CD4-positive, alpha-beta T cell (primary cell): ENCODE measurements around the gene PLEKHO2. TPM values are rescaled to one million over a fixed set of nuclear protein-coding genes. Genes with fewer than 3 reads are reported as not detected.

ENCODE experiments used
- ATAC-seq: fragments of 200-7000 bp; cut with Tn5 transposase; one replicate; pipeline ENCODE4 v1.10.0; 2022; ENCODE audit warnings: mild to moderate bottlenecking; ENCODE audit not compliant: poor library complexity
- CTCF ChIA-PET: fragments of 350-600 bp; sonication (Branson Sonifier 250); formaldehyde crosslinking; loops from one replicate; lab custom pipeline; 2021; ENCODE audit warnings: antibody characterized with exemption, inconsistent platforms; lab: Charles Lee
- POLR2A ChIA-PET: fragments of 350-600 bp; sonication (Branson Sonifier 250); formaldehyde crosslinking; loops from one replicate; lab custom pipeline; 2021; ENCODE audit warnings: antibody characterized with exemption, inconsistent platforms; lab: Charles Lee
- DNase-seq, 14 experiments: peaks; one replicate each; pipeline ENCODE4 v3.0.0-alpha.2; 2013 to 2020; ENCODE audit warnings: mixed read lengths in 2 of 14
- H3K27ac ChIP-seq, 2 donors: one replicate each; pipeline versions ENCODE4 v1.5.1 to v1.7.0; 2013; ENCODE audit warnings: low read length in 2 of 2, low read depth in 1 of 2, mild to moderate bottlenecking in 1 of 2
- H3K27me3 ChIP-seq, 2 experiments: 1 replicate in 1 of 2; 2 replicates in 1 of 2; pipeline versions ENCODE4 v1.6.1 to v1.7.0; 2013; ENCODE audit warnings: low read length in 2 of 2, control low read depth in 1 of 2, mild to moderate bottlenecking in 1 of 2, moderate library complexity in 1 of 2; ENCODE audit not compliant: insufficient read depth in 2 of 2, control insufficient read depth in 1 of 2
- H3K36me3 ChIP-seq: one replicate; pipeline ENCODE4 v1.6.1; 2013; ENCODE audit warnings: low read length, control low read depth; ENCODE audit not compliant: insufficient read depth
- H3K4me1 ChIP-seq: one replicate; pipeline ENCODE4 v1.6.1; 2013; ENCODE audit warnings: low read length, control low read depth; ENCODE audit not compliant: insufficient read depth
- H3K4me3 ChIP-seq: one replicate; pipeline ENCODE4 v1.5.1; 2013; ENCODE audit warnings: mild to moderate bottlenecking, low read length, moderate library complexity
- H3K9me3 ChIP-seq, 2 experiments: 1 replicate in 1 of 2; 2 replicates in 1 of 2; pipeline versions ENCODE4 v1.6.1 to v1.7.0; 2013; ENCODE audit warnings: low read length in 2 of 2, mild to moderate bottlenecking in 2 of 2, control low read depth in 1 of 2, moderate library complexity in 1 of 2; ENCODE audit not compliant: control insufficient read depth in 1 of 2, insufficient read depth in 1 of 2
- H3K27ac Mint-ChIP-seq: one replicate; pipeline ENCODE4 v1.8.0; 2020; ENCODE audit warnings: mixed read lengths
- H3K27me3 Mint-ChIP-seq: one replicate; pipeline ENCODE4 v1.8.0; 2021; ENCODE audit warnings: mixed read lengths
- H3K36me3 Mint-ChIP-seq: one replicate; pipeline ENCODE4 v1.8.0; 2021; ENCODE audit warnings: low read depth, mixed read lengths
- H3K4me1 Mint-ChIP-seq: one replicate; pipeline ENCODE4 v1.8.0; 2021; ENCODE audit warnings: low read depth, mixed read lengths
- H3K4me3 Mint-ChIP-seq: one replicate; pipeline ENCODE4 v1.8.0; 2020; ENCODE audit warnings: mild to moderate bottlenecking, mixed read lengths
- H3K9me3 Mint-ChIP-seq: one replicate; pipeline ENCODE4 v1.8.0; 2020; ENCODE audit warnings: mixed read lengths
- intact Hi-C, 2 experiments: fragments of 100-400 bp; cut with DNase I in 1 of 2; cut with micrococcal nuclease in 1 of 2; formaldehyde crosslinking; loops; one replicate each; pipeline versions ENCODE4 v1.15.1 to v1.9.0; 2023 to 2025; cut with DNase I, micrococcal nuclease
- total RNA-seq, 174 experiments: library from RNA in 2 of 174; stranded (reverse) in 2 of 174; gene quantifications; one replicate each; pipeline ENCODE4 v1.2.3 and lab custom pipeline; 2021 to 2026
- TF ChIP-seq, protein P1 (sequence below): fragments of 200-600 bp; IDR thresholded peaks from one replicate; pipeline ENCODE4 v1.8.0; 2022; ENCODE audit warnings: antibody characterized with exemption, mild to moderate bottlenecking

Gene PLEKHO2
- total RNA-seq, 2 experiments from 2014 or later = 5.6 to 5.9 TPM

DNA sequence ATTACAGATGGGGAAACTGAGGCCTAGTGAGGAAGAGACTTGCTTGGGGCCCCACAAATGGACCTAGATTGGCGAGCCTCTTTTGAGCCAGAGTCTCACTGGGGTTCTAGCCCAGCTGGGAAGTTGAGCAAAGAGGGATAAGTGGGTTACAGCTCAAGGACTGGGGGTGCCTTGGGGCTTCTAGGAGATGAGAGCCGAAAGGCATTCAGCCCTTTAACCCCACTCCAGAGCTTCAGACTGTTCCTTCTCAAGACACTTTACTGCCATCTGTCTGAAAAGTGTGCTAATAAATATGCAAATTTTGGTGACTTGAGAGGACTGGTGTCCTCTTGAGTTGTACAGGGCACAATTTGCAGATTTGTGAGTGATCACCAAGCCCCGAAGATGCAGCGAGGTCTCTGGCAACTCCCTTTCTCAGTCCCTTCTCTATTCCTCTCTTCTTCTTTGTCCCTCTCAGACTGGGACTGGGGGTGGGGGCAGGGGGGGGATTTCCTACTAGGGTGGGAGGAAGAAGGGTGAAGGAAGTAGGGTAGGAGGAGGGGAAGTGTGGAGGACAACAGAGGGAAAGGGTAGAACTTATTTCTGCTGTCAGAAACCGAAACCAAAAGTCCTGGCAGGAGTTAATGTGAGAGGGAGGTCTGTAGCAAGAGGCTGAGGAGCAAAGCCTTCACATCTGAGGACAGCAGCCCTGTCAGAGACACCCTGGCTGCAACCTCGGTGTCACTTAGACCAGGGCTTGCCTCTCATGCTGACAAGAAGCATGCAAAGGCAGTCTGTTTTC lies 53.8 kb downstream of the PLEKHO2 start:
- H3K4me3 ChIP-seq = peak overlapping the region; percentile 58
- Mint-ChIP-seq H3K9me3 (no peaks in the 10 kb centered on the region), H3K27ac (peak overlapping the region; percentile 100), H3K27me3 (no peaks in the 10 kb centered on the region), H3K4me3 (peak overlapping the region; percentile 86), H3K4me1 (peaks cover 62% of the 10 kb centered on the region), H3K36me3 (no peaks in the 10 kb centered on the region)
- peak in 9 of 14 experiments; percentile 17 to 82 (median 48) for DNase-seq
- peak; percentile 2 for ATAC-seq
- TF ChIP-seq, protein P1, sequence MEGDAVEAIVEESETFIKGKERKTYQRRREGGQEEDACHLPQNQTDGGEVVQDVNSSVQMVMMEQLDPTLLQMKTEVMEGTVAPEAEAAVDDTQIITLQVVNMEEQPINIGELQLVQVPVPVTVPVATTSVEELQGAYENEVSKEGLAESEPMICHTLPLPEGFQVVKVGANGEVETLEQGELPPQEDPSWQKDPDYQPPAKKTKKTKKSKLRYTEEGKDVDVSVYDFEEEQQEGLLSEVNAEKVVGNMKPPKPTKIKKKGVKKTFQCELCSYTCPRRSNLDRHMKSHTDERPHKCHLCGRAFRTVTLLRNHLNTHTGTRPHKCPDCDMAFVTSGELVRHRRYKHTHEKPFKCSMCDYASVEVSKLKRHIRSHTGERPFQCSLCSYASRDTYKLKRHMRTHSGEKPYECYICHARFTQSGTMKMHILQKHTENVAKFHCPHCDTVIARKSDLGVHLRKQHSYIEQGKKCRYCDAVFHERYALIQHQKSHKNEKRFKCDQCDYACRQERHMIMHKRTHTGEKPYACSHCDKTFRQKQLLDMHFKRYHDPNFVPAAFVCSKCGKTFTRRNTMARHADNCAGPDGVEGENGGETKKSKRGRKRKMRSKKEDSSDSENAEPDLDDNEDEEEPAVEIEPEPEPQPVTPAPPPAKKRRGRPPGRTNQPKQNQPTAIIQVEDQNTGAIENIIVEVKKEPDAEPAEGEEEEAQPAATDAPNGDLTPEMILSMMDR = no peak
- H3K36me3 ChIP-seq = no peaks in the 10 kb centered on the region
- H3K27me3 ChIP-seq = no peaks in the 10 kb centered on the region
- intact Hi-C loops = loop anchor here (1.0 to 10.0 kb wide), 6 partner anchors 11 to 1489 kb away; partner anchors contain the start of genes MAP2K1 (in 1 of the 2) and PLEKHO2 (in 1 of the 2)
- peaks cover 70% of the 10 kb centered on the region for H3K4me1 ChIP-seq
- ChIA-PET CTCF (interaction anchor here (0.6 to 4.1 kb wide), 16 partner anchors 10 to 203 kb away, joined by 3 to 44 read pairs (median 6); partner anchors contain the start of gene PIF1), POLR2A (interaction anchor here (1.1 to 5.0 kb wide), 21 partner anchors 8 to 1847 kb away, joined by 3 to 157 read pairs (median 9); partner anchors contain the start of genes PIF1, PLEKHO2, PPIB and RNU5B-1)
- H3K9me3 ChIP-seq = no peaks in the 10 kb centered on the region
- peak overlapping the region; percentile 79 to 97 for H3K27ac ChIP-seq

DNA sequence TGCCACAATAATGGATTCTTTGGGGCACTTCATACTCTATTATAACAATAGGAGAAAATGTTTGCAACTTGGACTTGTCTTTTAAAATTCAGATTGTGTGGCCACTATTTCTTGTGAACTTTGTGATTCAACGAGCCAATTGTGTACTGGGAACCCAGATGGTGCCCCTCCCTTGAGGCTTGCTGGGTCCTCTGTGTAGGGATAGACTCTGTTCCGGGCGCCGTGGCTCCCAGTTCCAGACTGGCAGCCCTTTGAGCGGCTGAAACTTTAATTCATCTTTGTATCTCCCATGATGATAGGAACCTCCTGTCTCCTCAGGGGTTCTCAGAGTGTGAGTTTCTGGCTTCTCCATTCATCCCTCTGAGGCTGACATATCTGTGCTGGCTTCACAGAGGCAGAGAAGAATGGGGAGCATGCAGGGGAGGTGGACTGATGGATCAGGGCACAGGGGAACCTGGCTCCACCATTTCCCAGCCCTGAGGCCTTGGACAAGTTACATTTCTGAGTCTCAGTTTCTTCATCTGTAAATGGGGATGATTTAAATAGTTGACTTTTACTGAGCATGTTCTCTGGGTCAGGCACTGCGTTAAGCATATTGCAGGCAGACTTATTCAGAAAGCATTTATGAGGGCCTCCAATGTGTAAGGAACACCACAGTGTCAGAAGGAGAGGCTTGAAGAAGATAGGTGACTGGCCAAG lies 54.8 kb downstream of the PLEKHO2 start:
- intact Hi-C loops = loop anchor here in 1 of 2 experiments (10.0 kb wide), 2 partner anchors 472 to 1488 kb away; partner anchors contain the start of gene MAP2K1
- TF ChIP-seq, protein P1 = no peak
- Mint-ChIP-seq H3K4me1 (peaks cover 61% of the 10 kb centered on the region), H3K4me3 (peak overlapping the region; percentile 86), H3K9me3 (no peaks in the 10 kb centered on the region), H3K36me3 (no peaks in the 10 kb centered on the region), H3K27me3 (no peaks in the 10 kb centered on the region), H3K27ac (peak overlapping the region; percentile 100)
- H3K27me3 ChIP-seq = no peaks in the 10 kb centered on the region
- peaks cover 5 to 9% of the 10 kb centered on the region in 2 experiments for H3K9me3 ChIP-seq
- H3K27ac ChIP-seq = peak overlapping the region; percentile 79 to 97
- DNase-seq (no peak), ATAC-seq (no peak)
- ChIA-PET CTCF (interaction anchor here (2.0 to 4.1 kb wide), 2 partner anchors 49 to 60 kb away, joined by 6 to 44 read pairs; no protein-coding TSS in a partner anchor), POLR2A (interaction anchor here (2.2 to 4.6 kb wide), 3 partner anchors 7 to 71 kb away, joined by 8 to 59 read pairs (median 47); partner anchors contain the start of gene PIF1)
- no peak overlapping the region for H3K4me3 ChIP-seq
- H3K4me1 ChIP-seq = peaks cover 67% of the 10 kb centered on the region
- H3K36me3 ChIP-seq = no peaks in the 10 kb centered on the region
